Measurements from ENCODE around the gene SYNDIG1.

The SYNDIG1 gene

GRCh38 chr20:24469116-24469893, at the start of gene SYNDIG1:
TSS of gene SYNDIG1 (plus strand) at chr20:24469629. CDS start at chr20:24543098, 73,469 bp downstream.
- Histone ChIP-seq H4K20me1 (peaks cover 30% of the 10 kb centered on the region), H3K9me3 (no peaks in the 10 kb centered on the region), H3K36me3 (no peaks in the 10 kb centered on the region), H3K9ac (peak within 1 kb of the TSS; percentile 59; the same call in 1 of the 2 replicates), H3K4me2 (peak within 1 kb of the TSS; percentile 96), H3K4me1 (peaks cover 20% of the 10 kb centered on the region), H3K4me3 (peak within 1 kb of the TSS; percentile 72), H3K27ac (no peak within 1 kb of the TSS), H3K27me3 (peaks cover 74% of the 10 kb centered on the region)
- no peak for TF ChIP-seq Cebpa-rat (IDR thresholded peaks at IDR 0.05)

- Histone ChIP-seq H3K4me1 (no peaks in the 10 kb centered on the region), H3K9me3 (peaks cover 30% of the 10 kb centered on the region), H3K4me3 (no peak overlapping the region), H3K9ac (no peak overlapping the region), H3K27ac (no peak overlapping the region), H3K27me3 (no peaks in the 10 kb centered on the region), H3K4me2 (no peak overlapping the region), H4K20me1 (no peaks in the 10 kb centered on the region), H3K36me3 (no peaks in the 10 kb centered on the region)
- no peak for TF ChIP-seq Cebpa-rat (IDR thresholded peaks at IDR 0.05)
Measured at GRCh38 chr20:24419786-24420185, 49.6 kb upstream of the SYNDIG1 start.

- no peak for TF ChIP-seq Cebpa-rat (IDR thresholded peaks at IDR 0.05)
- no peaks in the 10 kb centered on the region for H3K36me3 ChIP-seq
- H3K4me2 ChIP-seq, result no peak overlapping the region
Measured at GRCh38 chr20:24420567-24420966, 48.9 kb upstream of the SYNDIG1 start.

GRCh38 chr20:24421071-24421470, 48.4 kb upstream of the SYNDIG1 start:
- Histone ChIP-seq H3K4me3 (no peak overlapping the region), H3K9ac (no peak overlapping the region), H3K4me2 (no peak overlapping the region), H3K27me3 (no peaks in the 10 kb centered on the region), H3K9me3 (peaks cover 17% of the 10 kb centered on the region), H3K27ac (no peak overlapping the region), H3K4me1 (no peaks in the 10 kb centered on the region), H3K36me3 (no peaks in the 10 kb centered on the region), H4K20me1 (no peaks in the 10 kb centered on the region)
- no peak for TF ChIP-seq Cebpa-rat (IDR thresholded peaks at IDR 0.05)

More at GRCh38 chr20:24420567-24420966, 48.9 kb upstream of the SYNDIG1 start:
- H3K27ac ChIP-seq, result no peak overlapping the region
- H3K4me3 ChIP-seq, result no peak overlapping the region
- no peak overlapping the region for H3K9ac ChIP-seq
- H3K9me3 ChIP-seq, result peaks cover 22% of the 10 kb centered on the region
- no peaks in the 10 kb centered on the region for H3K4me1 ChIP-seq
- H3K27me3 ChIP-seq, result no peaks in the 10 kb centered on the region
- no peaks in the 10 kb centered on the region for H4K20me1 ChIP-seq

- Histone ChIP-seq H3K4me1 (no peaks in the 10 kb centered on the region), H3K9me3 (peaks cover 5% of the 10 kb centered on the region; the same call in 1 of the 2 replicates), H3K4me2 (no peak overlapping the region), H3K27me3 (no peaks in the 10 kb centered on the region), H3K27ac (no peak overlapping the region), H3K4me3 (no peak overlapping the region), H4K20me1 (no peaks in the 10 kb centered on the region), H3K9ac (no peak overlapping the region), H3K36me3 (no peaks in the 10 kb centered on the region)
- no peak for TF ChIP-seq Cebpa-rat (IDR thresholded peaks at IDR 0.05)
Measured at GRCh38 chr20:24422091-24422760, 47.2 kb upstream of the SYNDIG1 start.

GRCh38 chr20:24423390-24424313, 45.8 kb upstream of the SYNDIG1 start:
- H3K4me1 ChIP-seq, result no peaks in the 10 kb centered on the region
- no peaks in the 10 kb centered on the region for H4K20me1 ChIP-seq
- no peak overlapping the region for H3K27ac ChIP-seq
- H3K4me2 ChIP-seq, result no peak overlapping the region
- no peaks in the 10 kb centered on the region for H3K9me3 ChIP-seq
- no peak overlapping the region for H3K9ac ChIP-seq
- no peak for TF ChIP-seq Cebpa-rat (IDR thresholded peaks at IDR 0.05)
- no peaks in the 10 kb centered on the region for H3K27me3 ChIP-seq
- no peak overlapping the region for H3K4me3 ChIP-seq
- no peaks in the 10 kb centered on the region for H3K36me3 ChIP-seq

- H3K36me3 ChIP-seq, result no peaks in the 10 kb centered on the region
- H3K4me3 ChIP-seq, result no peak overlapping the region
- H3K9ac ChIP-seq, result no peak overlapping the region
- H3K4me1 ChIP-seq, result no peaks in the 10 kb centered on the region
- H3K27ac ChIP-seq, result no peak overlapping the region
- no peaks in the 10 kb centered on the region for H3K9me3 ChIP-seq
- TF ChIP-seq Cebpa-rat (IDR thresholded peaks at IDR 0.05), result no peak
- H4K20me1 ChIP-seq, result no peaks in the 10 kb centered on the region
- H3K27me3 ChIP-seq, result no peaks in the 10 kb centered on the region
- no peak overlapping the region for H3K4me2 ChIP-seq
Measured at GRCh38 chr20:24425523-24426135, 43.8 kb upstream of the SYNDIG1 start.

GRCh38 chr20:24431279-24432045, 38.0 kb upstream of the SYNDIG1 start:
- H3K36me3 ChIP-seq, result no peaks in the 10 kb centered on the region
- H3K4me3 ChIP-seq, result no peak overlapping the region
- H3K4me2 ChIP-seq, result no peak overlapping the region
- H3K4me1 ChIP-seq, result peaks cover 16% of the 10 kb centered on the region; the same call in 1 of the 2 replicates
- TF ChIP-seq Cebpa-rat (IDR thresholded peaks at IDR 0.05), result no peak
- H3K27ac ChIP-seq, result no peak overlapping the region
- H3K9me3 ChIP-seq, result no peaks in the 10 kb centered on the region
- no peaks in the 10 kb centered on the region for H3K27me3 ChIP-seq
- H3K9ac ChIP-seq, result no peak overlapping the region
- H4K20me1 ChIP-seq, result no peaks in the 10 kb centered on the region
